Cortex of kidney (tissue), 1 donor: ENCODE results near the gene ELMO1.

Experiments used
- DNase-seq: peaks from one replicate; lab custom pipeline; 2025; lab: John Stamatoyannopoulos, UW

The ELMO1 gene

DNA sequence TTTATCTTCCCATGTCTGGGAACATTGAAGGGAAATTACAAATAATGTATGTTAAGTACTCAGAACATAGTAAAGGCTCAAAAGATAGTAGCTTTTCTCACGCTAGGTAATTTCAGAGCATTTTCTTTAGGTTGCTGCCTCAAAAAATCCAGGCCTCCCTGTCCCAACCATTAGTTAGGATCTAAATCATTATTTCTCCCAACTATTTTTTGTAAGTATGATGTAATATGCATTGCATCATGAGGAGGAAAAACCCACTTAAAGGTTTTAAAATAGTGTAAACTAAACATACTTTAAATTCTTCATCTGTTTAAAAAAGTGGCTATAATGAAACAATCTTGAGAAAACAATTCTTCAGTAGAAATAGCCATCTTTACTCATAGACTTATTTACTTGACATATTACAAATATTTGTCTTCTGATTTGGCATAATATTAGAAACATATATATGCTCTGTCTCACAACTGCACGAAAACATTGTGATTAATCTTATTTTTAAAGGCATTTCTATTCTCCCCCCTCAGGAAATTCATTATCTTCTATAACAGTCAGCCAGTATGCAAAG lies 329.3 kb downstream of the ELMO1 start:
- DNase-seq: no peak

DNA sequence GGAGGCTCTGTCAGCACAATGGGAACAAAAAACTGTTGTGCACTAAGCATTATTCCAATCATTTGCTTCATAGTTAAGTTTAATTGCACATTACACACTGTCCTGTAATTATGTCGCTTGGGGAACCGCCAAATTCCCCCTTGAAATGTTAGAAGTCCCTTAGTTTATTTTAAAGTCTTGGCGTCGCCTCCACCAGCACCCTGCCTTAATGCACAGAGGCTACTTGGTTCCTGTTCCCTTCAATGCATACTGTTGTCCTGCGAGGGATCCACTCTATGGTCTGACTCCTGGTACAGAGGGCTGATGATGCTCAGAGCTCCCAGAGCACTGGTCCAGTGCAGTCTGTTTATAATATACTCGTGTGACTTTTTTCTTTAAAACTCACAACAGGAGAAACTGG lies 330.7 kb downstream of the ELMO1 start:
- DNase-seq: no peak

DNA sequence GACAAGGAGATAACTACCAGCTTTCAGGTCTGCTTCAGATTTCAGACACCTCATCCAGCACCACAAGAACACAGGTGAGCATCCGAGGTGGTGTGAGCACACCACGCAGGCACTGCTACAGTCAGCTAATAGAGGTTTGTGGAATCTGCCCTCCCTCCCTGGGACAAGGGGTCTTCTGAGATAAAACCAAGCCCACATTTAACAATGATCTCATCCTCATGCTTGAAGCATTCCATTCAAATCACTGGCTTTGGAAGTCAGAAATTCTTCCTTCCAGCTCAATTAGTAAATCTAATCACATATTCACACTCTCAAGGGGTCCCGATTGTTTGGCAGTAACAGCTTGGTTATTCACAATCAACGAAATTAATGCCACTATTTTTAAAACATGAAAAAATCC lies 331.4 kb downstream of the ELMO1 start:
- no peak for DNase-seq

DNA sequence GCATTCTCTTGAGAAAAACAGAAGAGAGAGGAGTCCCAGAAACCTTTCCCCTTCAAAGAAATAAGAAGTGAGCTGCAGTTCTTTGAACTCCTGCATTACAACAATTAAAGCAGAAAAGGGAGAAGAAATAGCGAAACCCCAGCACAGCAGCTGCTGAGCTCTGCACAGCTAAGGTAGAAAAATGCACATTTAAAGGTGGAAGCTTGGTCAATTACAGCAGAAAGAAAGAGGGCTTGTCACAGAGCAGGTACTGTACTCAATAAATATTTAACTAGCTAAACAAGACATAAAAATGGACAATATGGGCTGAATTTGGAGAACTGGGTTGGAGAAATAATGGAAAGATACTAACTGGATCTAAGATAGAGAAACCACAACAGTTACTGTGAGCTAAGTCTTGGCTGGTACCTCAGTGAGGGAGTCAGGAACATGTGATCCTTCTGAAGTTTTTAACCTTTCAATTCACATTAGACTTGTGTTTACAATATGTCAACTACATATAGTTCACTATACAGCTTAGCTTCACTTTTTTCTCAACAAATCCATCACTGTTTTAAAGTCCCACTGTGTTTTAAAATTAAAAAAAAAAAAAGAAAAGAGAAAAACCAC lies 332.5 kb downstream of the ELMO1 start:
- no peak for DNase-seq

DNA sequence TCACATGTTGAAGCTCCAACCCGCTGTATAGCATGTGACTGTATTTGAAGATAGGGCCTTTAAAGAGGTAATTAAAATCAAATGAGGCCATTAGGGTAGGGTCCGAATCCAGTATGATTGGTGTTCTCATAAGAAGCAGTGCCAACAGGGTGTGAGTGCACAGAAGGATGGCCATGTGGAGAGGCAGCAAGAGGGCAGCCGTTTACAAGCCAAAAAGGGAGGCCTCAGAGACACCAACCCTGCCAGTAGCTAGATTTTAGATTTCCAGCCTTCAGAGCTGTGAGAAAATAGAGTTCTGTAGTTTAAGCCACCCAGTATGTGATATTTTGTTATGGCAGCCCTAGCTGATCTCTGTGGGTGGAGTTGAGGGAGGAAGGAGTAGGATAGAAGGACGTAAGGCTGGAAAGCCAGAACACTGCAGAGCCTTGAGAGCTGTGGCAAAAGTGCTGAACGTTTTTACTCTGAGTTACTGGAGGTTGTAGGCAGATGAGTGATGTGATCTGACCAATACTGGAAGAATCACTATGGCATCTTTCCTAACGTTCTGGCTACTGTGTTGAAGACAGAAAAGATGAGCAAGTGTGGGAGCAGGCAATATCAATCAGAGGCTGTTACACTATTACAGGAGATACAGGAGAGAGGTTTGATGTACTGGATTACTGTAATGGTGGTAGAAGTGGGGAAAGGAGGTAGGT lies 334.9 kb downstream of the ELMO1 start:
- DNase-seq: no peak

DNA sequence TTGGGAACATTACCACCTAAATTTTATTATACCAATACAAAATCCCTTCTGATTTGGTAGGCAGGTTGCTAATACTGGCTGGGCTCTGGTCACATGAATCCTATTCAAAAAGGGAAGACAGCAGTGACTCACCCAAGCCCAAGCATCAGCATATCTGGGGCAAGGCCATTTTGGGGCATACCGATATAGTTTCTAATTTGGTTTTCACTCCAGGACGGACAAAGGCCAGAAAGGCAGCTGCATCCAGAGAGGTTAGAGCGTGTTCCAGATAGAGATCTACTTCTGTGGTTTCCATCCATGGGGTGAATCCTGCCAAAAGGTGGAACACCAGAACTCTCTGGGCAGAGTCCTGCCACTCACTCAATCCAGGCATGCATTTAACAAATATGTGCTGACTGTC lies 335.8 kb downstream of the ELMO1 start:
- no peak for DNase-seq

DNA sequence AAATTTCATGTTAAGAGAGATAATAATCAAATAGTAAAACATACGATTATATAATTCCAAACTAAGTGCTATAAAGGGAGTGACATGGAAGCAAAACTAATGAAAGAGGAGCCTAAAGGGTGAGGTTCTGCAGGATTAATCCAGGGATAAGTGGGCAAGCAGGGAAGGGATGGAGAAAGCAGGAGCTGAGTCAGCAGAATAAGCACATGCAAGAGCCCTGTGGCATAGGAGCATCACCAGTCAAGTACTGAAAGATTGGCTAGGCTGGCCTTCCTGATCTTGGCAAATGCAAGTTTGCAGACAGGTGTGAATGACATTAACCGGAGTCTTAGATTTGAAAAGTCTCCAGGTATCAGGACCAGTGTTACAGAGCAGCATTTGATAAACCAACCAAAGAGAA lies 336.4 kb downstream of the ELMO1 start:
- no peak for DNase-seq

DNA sequence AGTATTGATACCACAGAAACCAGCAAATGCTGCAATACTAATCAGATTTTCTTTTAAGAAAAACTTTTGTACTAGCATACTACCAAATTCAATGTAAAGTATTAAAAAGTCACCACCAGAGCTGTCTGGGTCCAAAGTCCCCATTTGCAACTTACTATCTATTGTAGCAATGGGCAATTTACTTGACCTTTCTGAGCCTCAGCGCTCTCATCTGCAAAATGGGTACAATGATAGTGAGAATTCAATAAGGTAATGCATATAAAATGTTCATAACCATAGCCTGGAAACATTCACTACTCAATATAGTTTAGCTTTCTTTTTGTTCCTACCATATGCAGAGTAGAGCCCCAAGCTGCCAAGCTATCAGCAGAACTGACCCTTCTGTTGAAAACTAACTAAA lies 337.2 kb downstream of the ELMO1 start:
- no peak for DNase-seq

DNA sequence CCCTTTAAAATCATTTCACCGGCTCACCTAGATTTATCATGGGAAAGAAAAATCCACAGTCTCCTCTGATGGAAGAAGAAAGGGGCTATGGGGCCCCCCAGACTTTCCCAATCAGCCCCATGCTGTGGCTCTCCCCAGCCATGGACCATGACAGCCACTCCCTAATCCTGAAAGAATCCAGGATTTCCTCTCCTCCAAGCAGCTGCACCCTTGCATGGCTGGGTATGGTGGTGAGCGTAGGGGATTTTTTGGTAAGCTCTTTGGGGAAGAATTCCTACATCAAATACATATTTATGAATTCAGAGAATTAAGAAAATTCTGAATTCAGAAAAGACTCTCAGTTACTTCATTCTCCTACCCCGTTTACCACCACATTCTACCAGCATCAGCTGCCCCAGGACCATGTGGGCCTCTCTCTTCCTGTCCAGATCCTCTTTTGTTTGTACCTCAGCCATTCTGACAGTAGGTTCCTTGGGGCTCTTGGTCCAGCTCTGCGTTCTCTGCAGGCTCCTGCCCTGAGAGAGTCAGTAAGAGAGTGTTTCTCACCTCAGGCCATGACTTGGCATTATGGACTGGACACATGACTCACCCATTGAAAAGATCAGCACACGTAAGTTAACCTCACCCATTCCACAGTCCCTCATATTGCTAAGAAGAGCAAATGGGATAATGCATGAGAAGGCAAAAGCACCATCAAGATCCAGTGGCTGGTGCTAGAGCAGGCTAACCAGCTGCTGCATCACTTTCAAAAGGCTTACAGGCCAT lies 337.8 kb downstream of the ELMO1 start:
- DNase-seq: no peak

DNA sequence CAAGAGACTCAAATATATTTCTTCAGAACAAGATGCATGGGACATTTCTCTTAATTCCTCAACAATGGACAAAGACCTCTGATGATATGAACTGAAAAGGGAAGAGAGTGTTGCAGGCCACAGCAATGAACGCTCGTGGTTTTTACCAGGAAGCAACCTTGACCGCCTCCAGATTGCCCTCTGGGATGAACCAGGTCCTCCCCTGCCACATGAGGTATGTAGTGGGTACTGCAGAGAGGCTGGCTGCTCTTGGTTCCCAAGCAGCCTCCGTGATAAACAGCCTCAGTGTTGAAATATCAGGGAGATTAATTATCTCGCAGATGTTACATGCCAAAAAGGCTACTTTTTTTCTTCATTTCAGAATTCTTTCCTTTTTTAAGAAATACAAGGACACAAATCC lies 338.8 kb downstream of the ELMO1 start:
- no peak for DNase-seq

DNA sequence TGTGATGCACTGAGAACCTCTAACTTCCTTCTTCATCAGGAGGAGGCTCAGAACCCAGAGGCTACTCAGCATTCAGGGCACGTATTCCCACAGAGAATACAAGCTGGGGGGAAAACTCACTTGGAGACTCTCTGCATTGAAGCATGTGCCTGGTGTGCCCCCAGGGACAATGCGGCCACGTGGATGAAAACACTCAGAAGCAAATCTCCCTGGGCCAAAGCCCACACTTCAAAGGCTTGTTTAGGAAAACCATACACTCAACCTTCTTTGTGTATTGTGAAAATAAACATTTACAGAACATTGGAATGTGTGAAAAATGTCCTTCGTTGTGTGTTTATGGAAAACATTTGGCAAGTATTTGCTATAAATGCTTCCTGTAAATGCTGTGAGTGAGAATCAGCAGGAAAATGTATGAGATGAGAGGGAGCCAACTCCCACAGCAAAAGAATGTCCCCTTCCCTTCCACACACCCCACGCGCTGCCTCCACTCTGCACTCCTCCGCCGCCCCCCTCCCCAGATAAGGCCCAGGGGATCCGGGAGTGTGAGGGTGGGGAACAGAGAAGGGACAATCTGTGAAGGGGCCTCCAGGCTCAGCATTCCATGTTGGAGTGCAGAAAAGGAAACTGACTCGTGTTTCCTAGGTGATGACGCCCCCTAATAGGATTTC lies 339.5 kb downstream of the ELMO1 start:
- no peak for DNase-seq

DNA sequence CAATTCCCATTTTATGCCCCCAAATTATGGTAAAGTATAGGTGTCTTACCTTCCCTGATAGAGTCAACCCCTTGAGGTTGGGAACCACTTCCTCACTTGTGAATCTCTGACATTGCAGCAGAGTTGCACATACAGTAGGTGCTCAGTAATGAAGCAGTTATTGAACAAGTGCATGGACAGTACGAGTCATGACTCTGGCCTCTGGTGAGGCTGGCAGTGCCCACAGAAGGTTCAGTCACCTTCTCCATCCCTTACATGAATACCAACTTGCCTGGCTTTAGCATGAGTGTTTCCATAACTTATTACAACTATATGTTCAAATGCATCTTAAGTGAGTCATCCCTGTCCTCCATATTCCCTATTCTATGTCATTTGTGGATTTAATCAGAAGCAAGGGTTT lies 340.0 kb downstream of the ELMO1 start:
- DNase-seq: no peak

DNA sequence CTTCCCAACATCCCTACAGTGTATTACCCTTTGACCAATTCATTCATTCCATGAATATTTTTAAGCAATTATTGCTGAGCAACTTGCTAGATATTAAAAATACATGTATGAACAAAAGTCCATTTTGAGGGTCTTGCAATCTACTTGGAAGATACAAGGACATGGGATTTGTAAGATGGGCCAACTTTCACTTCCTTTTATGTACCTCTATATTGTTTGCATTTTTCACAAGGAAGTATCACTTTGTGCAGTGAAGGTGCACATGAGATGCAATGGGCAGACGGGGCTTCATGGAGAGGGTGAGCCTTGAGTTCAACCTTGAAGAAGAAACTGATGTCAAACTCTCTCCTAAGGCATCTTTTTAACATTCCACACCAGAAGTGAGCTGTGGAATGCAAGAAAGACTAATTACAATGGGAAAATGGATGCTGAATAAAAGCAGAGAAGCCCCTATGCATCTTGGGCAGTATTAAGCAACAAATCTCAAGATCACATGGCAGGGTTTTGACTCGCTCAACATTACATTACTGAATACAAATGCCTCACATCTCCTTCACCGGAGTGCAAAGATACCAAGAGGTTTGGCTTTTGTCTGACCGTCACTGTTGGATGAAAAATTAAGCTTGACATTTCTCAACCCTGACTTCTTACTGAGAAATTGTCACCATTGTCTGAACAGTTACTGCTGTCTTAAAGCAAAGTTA lies 341.5 kb downstream of the ELMO1 start:
- DNase-seq: no peak

DNA sequence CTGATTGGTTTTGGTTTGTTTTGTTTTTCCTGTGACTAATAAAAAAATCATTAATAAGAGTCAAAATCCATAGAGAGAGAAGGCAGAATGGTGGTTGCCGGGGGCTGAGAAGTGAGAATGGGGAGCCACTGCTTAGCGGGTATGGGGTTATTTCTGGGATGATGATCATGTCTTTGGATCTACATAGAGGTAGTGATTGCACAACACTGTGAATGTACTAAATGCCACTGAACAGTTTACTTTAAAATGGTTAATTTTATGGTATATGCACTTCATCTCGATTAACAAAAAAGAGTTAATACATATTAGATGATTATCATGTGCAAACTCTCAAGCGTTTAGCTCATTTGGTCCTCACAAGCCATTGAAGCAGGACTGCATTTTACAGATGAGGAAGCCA lies 342.9 kb downstream of the ELMO1 start:
- DNase-seq: no peak

DNA sequence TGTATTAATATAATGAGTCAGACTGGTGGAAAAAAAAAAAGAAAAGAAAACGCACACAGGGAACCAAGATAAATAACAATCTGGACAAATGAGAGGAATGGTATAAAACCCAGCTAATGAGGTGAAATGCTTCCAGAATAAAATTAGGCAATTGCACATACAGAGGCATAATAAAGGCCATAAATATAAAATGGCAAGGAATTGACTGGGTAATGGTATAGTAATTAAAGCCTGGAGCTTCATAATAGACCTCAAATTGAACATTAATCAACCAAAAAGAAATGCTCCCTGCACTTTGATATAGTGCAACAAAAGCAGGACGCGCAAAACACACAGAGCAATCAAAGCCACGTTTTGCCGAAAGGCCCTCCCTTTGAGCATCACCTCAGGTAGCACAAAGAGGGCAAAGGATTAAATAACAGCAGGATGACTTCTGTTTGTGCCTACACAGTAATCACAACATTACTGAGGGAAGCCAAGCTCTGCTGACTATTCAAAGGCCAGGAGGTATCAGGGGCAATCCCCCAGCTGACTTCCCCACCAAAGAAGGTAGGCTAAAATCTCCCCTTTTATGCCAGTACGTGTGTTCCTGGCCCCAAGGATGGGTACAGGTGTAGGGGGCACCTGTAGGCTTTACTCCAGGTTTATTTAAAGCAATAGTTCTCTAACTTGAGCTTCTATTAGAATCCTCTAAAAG lies 343.7 kb downstream of the ELMO1 start:
- no peak for DNase-seq

DNA sequence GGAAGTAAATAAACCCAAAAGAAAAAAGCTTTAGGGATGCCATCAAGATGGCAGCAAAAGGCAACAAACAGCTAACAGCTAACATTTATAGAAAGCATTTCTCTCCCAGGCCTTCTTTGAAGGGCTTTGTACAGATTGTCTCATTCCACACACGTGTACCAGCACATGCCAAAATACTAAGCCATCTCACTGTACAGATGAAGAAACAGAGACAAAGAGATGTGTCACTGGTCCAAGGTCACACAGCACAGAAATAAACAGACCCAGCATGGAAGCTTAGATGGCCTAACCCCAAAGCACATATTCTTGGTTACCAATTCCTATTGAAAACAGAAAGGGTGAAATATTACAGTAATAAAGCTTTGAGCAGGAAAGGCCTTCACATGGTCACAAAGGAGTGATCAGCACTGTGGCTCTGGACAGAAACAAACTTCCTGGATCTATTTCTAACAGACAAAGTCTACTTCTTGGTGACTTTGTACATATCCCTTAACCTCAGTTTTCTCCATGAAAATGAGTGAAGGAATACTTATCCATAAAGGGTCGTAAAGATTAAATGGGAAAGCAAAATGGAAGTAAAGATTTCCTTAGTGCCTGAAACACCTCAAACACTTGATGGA lies 346.0 kb downstream of the ELMO1 start:
- DNase-seq: no peak

DNA sequence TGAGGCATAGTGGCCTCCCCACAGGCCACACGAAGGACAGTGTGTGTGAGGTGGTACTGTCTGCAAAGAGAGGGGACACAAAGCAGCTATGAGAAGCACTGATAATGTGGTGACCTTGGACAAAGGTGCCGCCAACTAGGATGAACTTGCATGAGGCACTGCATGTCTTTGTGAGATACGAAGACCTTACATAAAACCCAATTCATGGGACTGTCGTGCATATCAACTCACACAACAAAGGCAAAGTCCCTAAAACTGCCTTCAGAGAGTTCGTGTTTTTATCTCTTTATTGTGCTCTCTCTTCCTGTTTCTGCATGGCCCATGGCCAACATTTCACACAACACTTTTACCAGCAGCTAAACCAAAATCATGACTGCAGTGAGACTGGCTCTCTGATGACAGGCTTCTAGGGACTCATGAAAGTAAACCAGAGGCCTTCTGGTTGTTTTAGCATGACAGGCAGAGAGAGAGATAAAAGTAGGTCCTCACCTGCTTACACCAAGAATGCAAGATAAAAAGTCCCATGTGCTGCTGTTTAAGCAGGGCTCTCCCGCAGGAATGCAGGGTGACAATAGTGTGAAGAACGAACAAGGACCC lies 347.8 kb downstream of the ELMO1 start:
- no peak for DNase-seq

DNA sequence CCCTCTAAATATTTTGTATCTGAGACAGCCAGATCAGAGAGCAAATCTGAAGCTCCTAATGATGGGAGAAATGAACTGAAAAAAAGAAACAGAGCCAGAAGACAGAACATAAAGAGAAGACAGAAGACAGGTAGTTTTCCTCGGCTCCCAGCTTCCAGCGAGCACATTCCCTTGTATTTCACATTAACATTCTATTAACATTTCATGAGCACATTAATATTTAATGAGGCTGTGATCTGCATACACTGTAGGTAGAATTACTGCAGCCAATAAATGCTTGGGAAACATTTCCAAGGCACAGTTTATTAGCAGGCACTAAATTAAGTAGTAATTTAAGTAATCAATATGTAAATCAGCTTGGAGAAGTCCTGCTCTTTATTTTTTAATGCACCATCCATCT lies 349.9 kb downstream of the ELMO1 start:
- no peak for DNase-seq

DNA sequence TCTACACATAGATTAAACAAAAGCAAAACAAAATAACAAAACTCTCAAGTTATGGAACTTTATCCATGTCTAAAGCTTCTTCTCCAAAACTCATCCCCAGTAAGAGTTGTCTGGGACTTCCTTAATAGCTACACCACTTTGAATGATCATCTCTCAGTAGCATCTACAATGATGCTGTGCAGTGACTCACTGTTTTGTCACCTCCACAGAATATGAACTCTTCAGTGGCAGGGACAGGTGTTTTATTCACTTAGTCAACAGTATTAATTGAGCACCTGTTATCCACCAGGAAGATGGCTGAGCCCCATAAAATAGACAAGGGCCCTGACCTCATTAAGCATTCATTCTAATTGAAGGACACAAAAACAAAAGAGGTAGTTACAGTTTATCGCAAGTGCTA lies 350.7 kb downstream of the ELMO1 start:
- no peak for DNase-seq

DNA sequence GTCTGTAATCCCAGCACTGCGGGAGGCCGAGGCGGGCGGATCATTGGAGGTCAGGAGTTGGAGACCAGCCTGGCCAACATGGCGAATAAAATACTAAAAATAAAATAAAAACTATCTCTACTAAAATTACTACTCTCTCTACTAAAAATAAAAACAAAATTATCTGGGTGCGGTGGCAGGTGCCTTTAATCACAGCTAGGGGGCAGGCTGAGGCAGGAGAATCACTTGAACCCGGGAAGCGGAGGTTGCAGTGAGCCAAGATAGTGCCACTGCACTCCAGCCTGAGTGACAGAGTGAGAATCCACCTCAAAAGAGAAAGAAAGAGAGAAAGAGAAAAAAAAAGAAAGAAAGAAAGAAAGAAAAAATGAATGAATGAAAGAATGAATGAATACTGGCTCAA lies 351.4 kb downstream of the ELMO1 start:
- no peak for DNase-seq
